Stimulated activated CD8-positive, alpha-beta memory T cell treated with anti-CD3 and anti-CD28 coated beads, Interleukin-7, amount 100 ng/mL, for 4 hours (primary cell): Measurements from ENCODE around the gene EIF4H.
"Not testable (repeated sequence)": the region's sequence is repeated elsewhere in the genome, so short reads cannot be mapped to it uniquely, and the experiment has no call there.

Experiments
- DNase-seq, 2 donors: peaks; one replicate each; pipeline ENCODE4 v3.0.0-alpha.2; 2020; ENCODE audit warnings: low read depth in 2 of 2

EIF4H gene

GRCh38 chr7:74224907-74225306 is 50.8 kb downstream of the EIF4H start:
- DNase-seq, result not testable (repeated sequence)

GRCh38 chr7:74225400-74225799 is 51.2 kb downstream of the EIF4H start:
- no peak for DNase-seq

GRCh38 chr7:74226633-74227032 is 52.5 kb downstream of the EIF4H start:
- no peak for DNase-seq

- no peak for DNase-seq
Observed at GRCh38 chr7:74228951-74229900, 55.1 kb downstream of the EIF4H start.

- DNase-seq, result no peak
Observed at GRCh38 chr7:74230446-74231231, 56.5 kb downstream of the EIF4H start.

- peak in 1 of 2 donors; percentile 23 for DNase-seq
Observed at GRCh38 chr7:74231232-74231590, 57.1 kb downstream of the EIF4H start.

- no peak for DNase-seq
Observed at GRCh38 chr7:74233655-74234285, 59.6 kb downstream of the EIF4H start.

GRCh38 chr7:74235518-74236268 is 61.5 kb downstream of the EIF4H start:
- DNase-seq, result no peak

- no peak for DNase-seq
Observed at GRCh38 chr7:74236284-74236683, 62.1 kb downstream of the EIF4H start.

GRCh38 chr7:74240482-74240881 is 66.3 kb downstream of the EIF4H start:
- DNase-seq, result no peak

GRCh38 chr7:74242122-74242443 is 67.9 kb downstream of the EIF4H start:
- no peak for DNase-seq

- DNase-seq, result no peak
Observed at GRCh38 chr7:74246497-74246896, 72.3 kb downstream of the EIF4H start.
